Gastroesophageal sphincter (tissue), 4 donors: Measurements from ENCODE around the gene BANF2. TPM values are rescaled to one million over a fixed set of nuclear protein-coding genes. Genes with fewer than 3 reads are reported as not detected.
A peak's percentile ranks its signal among the peaks of the same experiment; 100 is the strongest.

Experiments
- ATAC-seq: fragments of 150-250 bp; one replicate; pipeline ENCODE4 v1.9.1; 2016; ENCODE audit warnings: mild to moderate bottlenecking, moderate library complexity
- H3K27ac ChIP-seq, 4 donors: fragments of 200-600 bp; sonication (generic) in 3 of 4; 1 replicate in 3 of 4; 2 replicates in 1 of 4; pipeline ENCODE4 v1.5.1; 2016 to 2019
- H3K27me3 ChIP-seq: fragments of 200-600 bp; sonication (generic); one replicate; pipeline ENCODE4 v1.5.1; 2019
- H3K36me3 ChIP-seq, 2 donors: fragments of 200-600 bp; sonication (generic); one replicate each; pipeline ENCODE4 v1.5.1; 2019; ENCODE audit warnings: control low read depth in 1 of 2
- H3K4me1 ChIP-seq, 3 donors: fragments of 200-600 bp; sonication (generic); 1 replicate in 2 of 3; 2 replicates in 1 of 3; pipeline ENCODE4 v1.5.1; 2016 to 2019; ENCODE audit warnings: control low read depth in 2 of 3
- H3K4me3 ChIP-seq, 2 donors: fragments of 200-600 bp; sonication (generic); one replicate each; pipeline ENCODE4 v1.5.1; 2019; ENCODE audit warnings: mild to moderate bottlenecking in 1 of 2, moderate library complexity in 1 of 2
- H3K9me3 ChIP-seq, 3 donors: fragments of 200-600 bp; sonication (generic); one replicate each; pipeline ENCODE4 v1.5.1; 2017 to 2019; ENCODE audit warnings: control low read depth in 2 of 3
- EP300 ChIP-seq: sonication (generic); formaldehyde crosslinking; IDR thresholded peaks from one replicate; pipeline ENCODE4 v1.6.1; 2017; ENCODE audit warnings: antibody characterized with exemption, mild to moderate bottlenecking
- POLR2A ChIP-seq, 2 donors: fragments of 450-650 bp; IDR thresholded peaks; one replicate each; pipeline ENCODE4 v1.6.1; 2017; ENCODE audit warnings: antibody characterized with exemption in 2 of 2, mild to moderate bottlenecking in 2 of 2, moderate library complexity in 1 of 2
- POLR2AphosphoS5 ChIP-seq: sonication (generic); formaldehyde crosslinking; IDR thresholded peaks from one replicate; pipeline ENCODE4 v1.6.1; 2017; ENCODE audit warnings: antibody characterized with exemption
- WGBS, 2 donors: methylation state at CpG; one replicate each; pipeline ENCODE4 v1.1.5; 2018; ENCODE audit warnings: low coverage in 1 of 2; 5-methylcytosine and 5-hydroxymethylcytosine counted together
- total RNA-seq, 4 donors: library from RNA; depleted of rRNA; stranded (reverse); fragments of >200 nt; gene quantifications; one replicate each; pipeline ENCODE4 v1.1.0, GENCODE V29; 2016
- TF ChIP-seq, protein P1 (sequence below), 4 experiments: fragments of 200-600 bp in 2 of 4; fragments of 450-650 bp in 2 of 4; sonication (generic) in 1 of 4; IDR thresholded peaks; one replicate each; pipeline ENCODE4 v1.5.1; 2017 to 2019; ENCODE audit warnings: antibody characterized with exemption in 4 of 4, mild to moderate bottlenecking in 2 of 4, moderate library complexity in 2 of 4

The BANF2 gene
- not detected for total RNA-seq

DNA sequence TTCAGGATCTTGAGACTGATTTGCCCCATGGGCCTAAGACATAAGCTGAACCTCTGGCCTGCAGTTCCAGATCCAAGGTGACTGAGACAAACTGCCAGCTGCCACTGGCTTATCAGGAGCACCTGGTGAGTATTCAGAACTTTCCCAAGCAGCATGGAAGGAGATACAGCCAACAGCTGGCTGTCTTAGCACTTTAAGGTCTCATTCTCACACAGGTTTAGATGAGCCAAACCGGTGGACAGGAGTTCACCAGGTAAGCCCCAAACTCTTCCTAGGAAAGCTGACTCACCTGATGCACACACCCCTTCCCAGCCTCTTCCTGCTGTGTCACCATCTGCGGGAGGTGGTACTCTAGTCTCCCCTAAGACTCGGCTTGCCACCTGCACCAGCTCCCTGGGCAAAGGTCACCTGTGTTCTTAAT lies at the start of gene BANF2:
Gene BANF2 (plus strand): TSS at position 36 of the 421 bp plus-strand sequence. CDS start 25,060 bp downstream, outside the sequence.
- ATAC-seq = no peak
- Histone ChIP-seq H3K27ac (no peak within 1 kb of the TSS), H3K4me3 (no peak within 1 kb of the TSS), H3K4me1 (no peaks in the 10 kb centered on the region), H3K36me3 (no peaks in the 10 kb centered on the region), H3K27me3 (no peaks in the 10 kb centered on the region), H3K9me3 (peaks cover 0 to 9% (median 0%) of the 10 kb centered on the region in 3 donors)
- WGBS, 2 donors = 60% methylated on average over 1 of the region's 3 CpGs; no CpG with 5 or more reads in 1 of the 2 donors
- TF ChIP-seq, protein P1, sequence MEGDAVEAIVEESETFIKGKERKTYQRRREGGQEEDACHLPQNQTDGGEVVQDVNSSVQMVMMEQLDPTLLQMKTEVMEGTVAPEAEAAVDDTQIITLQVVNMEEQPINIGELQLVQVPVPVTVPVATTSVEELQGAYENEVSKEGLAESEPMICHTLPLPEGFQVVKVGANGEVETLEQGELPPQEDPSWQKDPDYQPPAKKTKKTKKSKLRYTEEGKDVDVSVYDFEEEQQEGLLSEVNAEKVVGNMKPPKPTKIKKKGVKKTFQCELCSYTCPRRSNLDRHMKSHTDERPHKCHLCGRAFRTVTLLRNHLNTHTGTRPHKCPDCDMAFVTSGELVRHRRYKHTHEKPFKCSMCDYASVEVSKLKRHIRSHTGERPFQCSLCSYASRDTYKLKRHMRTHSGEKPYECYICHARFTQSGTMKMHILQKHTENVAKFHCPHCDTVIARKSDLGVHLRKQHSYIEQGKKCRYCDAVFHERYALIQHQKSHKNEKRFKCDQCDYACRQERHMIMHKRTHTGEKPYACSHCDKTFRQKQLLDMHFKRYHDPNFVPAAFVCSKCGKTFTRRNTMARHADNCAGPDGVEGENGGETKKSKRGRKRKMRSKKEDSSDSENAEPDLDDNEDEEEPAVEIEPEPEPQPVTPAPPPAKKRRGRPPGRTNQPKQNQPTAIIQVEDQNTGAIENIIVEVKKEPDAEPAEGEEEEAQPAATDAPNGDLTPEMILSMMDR (IDR thresholded peaks at IDR 0.05) = no peak
- TF ChIP-seq EP300 = no peak
- no peak for TF ChIP-seq POLR2A (IDR thresholded peaks at IDR 0.05)
- no peak for TF ChIP-seq POLR2AphosphoS5

DNA sequence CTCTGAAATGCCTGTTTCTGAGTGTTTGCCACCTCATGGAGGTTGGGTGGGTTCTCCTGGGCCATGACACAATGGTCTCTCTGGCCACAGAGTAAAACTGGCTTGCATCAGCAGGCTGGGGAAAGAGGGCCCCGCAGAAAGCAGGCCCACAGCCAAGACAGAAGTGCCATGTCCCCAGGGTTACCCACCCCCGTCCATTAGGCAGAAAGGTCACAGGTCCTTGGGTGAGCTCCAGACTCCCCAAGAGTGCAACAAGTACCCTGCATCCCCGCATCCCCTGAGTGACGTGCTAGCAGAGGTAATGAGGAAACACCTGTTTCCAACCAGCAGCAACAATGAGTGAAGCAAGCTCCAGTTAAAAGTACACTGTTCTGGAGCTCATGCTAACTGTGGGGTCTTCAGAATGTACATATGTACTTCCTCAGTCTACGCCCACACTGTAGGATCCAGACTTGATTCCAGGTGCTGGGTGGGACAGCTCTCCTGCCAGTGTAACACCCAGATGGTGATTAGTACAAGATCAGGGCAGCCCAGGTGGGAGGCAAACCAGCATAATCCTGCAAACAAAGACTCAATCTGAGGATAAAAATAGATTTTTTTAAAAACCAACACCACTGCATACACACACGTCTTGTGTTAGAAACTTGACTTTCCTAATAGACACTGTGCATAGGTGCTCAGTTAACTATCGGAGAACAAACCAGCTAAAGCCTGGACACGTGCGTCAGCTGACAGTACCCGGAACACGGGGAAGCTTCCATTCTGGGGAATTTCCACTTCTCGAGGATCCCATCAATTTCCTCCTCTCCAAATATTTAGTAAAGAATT lies 49.3 kb upstream of the BANF2 start:
- Histone ChIP-seq H3K4me1 (peaks cover 0 to 92% (median 52%) of the 10 kb centered on the region in 3 donors), H3K36me3 (no peaks in the 10 kb centered on the region), H3K4me3 (no peak overlapping the region), H3K27ac (peak overlapping the region in 3 of 4 donors; percentile 7 to 69 (median 39)), H3K9me3 (no peaks in the 10 kb centered on the region), H3K27me3 (no peaks in the 10 kb centered on the region)
- 27 to 51% methylated on average over 7 of the region's 12 CpGs for WGBS, 2 donors
- TF ChIP-seq POLR2AphosphoS5 (no peak), EP300 (no peak), POLR2A (IDR thresholded peaks at IDR 0.05) (no peak)
- TF ChIP-seq, protein P1 (IDR thresholded peaks at IDR 0.05) = no peak
- ATAC-seq = no peak

DNA sequence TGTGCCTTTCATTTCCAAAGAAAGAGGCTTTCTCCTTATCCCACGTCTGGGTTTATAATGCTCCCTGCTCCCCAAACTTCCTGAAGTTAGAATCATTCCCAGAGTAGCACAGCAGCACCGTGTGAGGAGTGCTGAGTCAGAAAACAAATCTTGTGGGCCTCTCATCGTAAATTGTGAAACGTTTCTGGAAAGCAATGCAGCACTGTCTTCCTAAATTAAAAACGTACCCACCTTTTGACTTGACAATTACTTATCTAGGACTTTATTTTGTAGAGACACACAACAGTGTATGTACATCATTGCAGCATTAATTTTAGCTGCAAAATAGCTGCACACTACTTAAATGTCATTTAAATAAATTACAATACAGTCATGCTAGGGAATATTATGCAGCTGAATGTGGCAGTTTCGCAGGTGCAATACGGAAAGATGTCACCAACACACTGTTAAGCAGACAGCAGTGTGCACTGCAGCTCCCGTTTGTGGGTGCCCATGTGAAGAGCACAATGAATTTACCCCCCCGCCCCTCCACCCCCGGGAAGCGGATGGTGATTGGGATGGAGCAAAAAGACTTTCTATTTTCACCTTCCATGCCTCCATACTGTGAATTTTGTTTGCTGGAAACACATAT lies 48.5 kb upstream of the BANF2 start:
- WGBS, 2 donors = 33 to 36% methylated on average over 10 to 11 of the region's 11 CpGs
- H3K9me3 ChIP-seq = no peaks in the 10 kb centered on the region
- H3K27ac ChIP-seq = peak overlapping the region in 3 of 4 donors; percentile 7 to 69 (median 39)
- TF ChIP-seq POLR2A (IDR thresholded peaks at IDR 0.05) = no peak
- TF ChIP-seq, protein P1 (IDR thresholded peaks at IDR 0.05) = no peak
- no peak for TF ChIP-seq EP300
- no peak for TF ChIP-seq POLR2AphosphoS5
- no peak overlapping the region for H3K4me3 ChIP-seq
- peaks cover 0 to 90% (median 46%) of the 10 kb centered on the region in 3 donors for H3K4me1 ChIP-seq
- H3K27me3 ChIP-seq = no peaks in the 10 kb centered on the region
- H3K36me3 ChIP-seq = peaks cover 0 to 6% of the 10 kb centered on the region in 2 donors
- ATAC-seq = peak; percentile 48

DNA sequence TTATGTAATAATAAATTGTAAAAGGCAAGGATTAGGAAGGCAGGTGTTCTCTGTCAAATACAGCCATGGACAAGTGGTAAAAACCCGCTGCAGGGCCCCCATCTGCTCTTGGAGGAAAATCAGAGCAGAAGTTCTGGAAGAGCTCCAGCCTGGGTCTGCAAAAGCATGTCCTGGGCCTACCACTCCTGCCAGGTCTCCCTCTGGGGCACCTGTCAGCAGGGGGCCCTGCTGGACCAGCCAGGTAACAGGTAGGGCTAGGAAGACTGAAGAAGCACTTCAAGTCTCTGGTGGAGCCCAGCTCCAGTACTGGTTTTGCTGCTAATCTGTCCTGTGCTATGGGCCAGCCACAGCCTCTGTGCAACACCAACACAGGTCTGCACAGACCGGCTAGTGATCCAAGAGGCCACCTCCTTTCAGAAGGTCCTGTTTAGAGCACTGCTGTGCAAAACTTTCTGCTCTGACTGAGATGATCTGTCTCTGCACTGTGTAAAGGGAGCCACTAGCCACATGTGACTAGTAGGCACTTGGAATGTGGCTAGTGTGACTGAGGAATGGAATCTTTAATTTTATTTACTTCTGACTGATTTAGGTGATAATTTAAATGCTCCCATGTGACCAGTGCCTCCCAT lies 47.9 kb upstream of the BANF2 start:
- Histone ChIP-seq H3K4me3 (no peak overlapping the region), H3K36me3 (peaks cover 0 to 6% of the 10 kb centered on the region in 2 donors), H3K27ac (peak overlapping the region in 3 of 4 donors; percentile 14 to 69 (median 35)), H3K27me3 (no peaks in the 10 kb centered on the region), H3K4me1 (peaks cover 0 to 89% (median 44%) of the 10 kb centered on the region in 3 donors), H3K9me3 (no peaks in the 10 kb centered on the region)
- ATAC-seq = no peak
- WGBS, 2 donors = 67 to 100% methylated on average over 1 of the region's 2 CpGs
- TF ChIP-seq EP300 (no peak), POLR2AphosphoS5 (no peak), POLR2A (IDR thresholded peaks at IDR 0.05) (no peak)

DNA sequence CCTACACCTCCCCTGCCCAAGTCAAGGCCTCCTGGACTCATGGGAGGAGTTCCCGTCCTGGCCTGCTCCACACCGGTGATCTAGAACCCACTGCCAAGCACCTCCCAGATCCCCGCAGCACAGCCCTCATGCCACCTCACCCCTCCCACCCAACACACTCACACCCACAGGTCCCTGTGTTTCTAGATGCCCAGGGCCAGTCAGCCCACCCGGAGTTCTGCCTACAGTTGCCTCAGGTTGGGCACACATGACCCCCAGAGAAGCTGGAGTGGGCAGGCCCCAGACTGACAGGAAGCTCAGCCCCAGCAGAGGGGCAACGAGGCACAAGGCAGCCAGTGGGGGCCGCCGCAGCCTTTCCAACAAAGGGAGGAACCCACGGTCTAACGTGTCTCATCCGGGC lies 47.4 kb upstream of the BANF2 start:
- 89% methylated on average over 2 of the region's 10 CpGs; no CpG with 5 or more reads in 1 of the 2 donors for WGBS, 2 donors
- Histone ChIP-seq H3K4me3 (no peak overlapping the region), H3K36me3 (peaks cover 0 to 6% of the 10 kb centered on the region in 2 donors), H3K9me3 (no peaks in the 10 kb centered on the region), H3K4me1 (peaks cover 0 to 86% (median 44%) of the 10 kb centered on the region in 3 donors), H3K27ac (peak overlapping the region in 2 of 4 donors; percentile 14 to 69), H3K27me3 (no peaks in the 10 kb centered on the region)
- TF ChIP-seq EP300 = no peak
- no peak for TF ChIP-seq POLR2A (IDR thresholded peaks at IDR 0.05)
- TF ChIP-seq, protein P1 (IDR thresholded peaks at IDR 0.05) = no peak
- TF ChIP-seq POLR2AphosphoS5 = no peak
- no peak for ATAC-seq
